A673 (cell line): Measurements from ENCODE around the gene MMP12.

ENCODE experiments used
- EZH2 ChIP-seq: fragments of 200-600 bp; sonication (generic); IDR thresholded peaks from 2 replicates; pipeline ENCODE4 v1.6.1; 2017; ENCODE audit warnings: borderline replicate concordance, low read depth, mild to moderate bottlenecking, mixed read lengths, antibody characterized with exemption, low read length; ENCODE audit not compliant: poor library complexity, severe bottlenecking
- TF ChIP-seq, protein P1 (sequence below): fragments of 300-800, 200-600 bp; sonication (generic); conservative IDR thresholded peaks from 2 replicates; pipeline ENCODE4 v1.5.1; 2017; ENCODE audit warnings: low read depth, mild to moderate bottlenecking, antibody characterized with exemption, low read length, moderate library complexity, mixed read lengths

DNA sequence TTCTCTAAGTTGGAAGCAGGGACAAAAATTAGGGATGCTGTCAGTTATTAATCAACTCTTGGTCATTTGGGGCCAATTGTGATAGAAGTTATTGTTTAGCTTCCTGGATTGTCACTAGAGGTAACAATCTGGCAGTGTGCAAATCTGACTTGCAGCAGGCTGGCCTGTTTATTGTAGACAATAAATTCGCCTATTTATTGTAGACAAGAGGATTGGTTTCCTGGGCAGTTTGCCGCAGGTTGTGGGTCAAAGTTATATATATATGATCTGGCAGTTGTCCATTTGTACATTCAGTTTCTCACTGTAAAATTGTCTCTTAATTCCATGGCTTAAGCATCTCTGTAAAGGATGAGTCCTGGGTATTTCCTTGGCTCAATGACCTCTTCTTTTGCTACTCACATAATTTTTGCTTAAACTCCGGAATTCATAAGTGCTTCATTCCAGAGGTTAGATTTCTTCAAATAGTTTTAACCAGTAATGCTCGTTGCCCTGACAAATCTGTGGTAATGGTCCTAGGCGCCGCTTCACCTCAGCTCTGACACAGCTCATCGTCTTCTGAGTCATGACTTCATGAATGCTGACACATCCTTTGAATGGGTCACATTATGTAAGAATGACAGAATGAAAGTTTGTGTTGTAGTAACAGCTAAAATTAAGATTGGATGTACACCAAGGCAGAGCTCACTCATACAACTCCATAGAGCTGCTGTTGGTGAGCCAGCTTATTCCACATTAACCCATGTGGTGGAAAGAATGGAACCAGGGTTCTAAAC, 23.6 kb downstream of the MMP12 start:
- TF ChIP-seq, protein P1, sequence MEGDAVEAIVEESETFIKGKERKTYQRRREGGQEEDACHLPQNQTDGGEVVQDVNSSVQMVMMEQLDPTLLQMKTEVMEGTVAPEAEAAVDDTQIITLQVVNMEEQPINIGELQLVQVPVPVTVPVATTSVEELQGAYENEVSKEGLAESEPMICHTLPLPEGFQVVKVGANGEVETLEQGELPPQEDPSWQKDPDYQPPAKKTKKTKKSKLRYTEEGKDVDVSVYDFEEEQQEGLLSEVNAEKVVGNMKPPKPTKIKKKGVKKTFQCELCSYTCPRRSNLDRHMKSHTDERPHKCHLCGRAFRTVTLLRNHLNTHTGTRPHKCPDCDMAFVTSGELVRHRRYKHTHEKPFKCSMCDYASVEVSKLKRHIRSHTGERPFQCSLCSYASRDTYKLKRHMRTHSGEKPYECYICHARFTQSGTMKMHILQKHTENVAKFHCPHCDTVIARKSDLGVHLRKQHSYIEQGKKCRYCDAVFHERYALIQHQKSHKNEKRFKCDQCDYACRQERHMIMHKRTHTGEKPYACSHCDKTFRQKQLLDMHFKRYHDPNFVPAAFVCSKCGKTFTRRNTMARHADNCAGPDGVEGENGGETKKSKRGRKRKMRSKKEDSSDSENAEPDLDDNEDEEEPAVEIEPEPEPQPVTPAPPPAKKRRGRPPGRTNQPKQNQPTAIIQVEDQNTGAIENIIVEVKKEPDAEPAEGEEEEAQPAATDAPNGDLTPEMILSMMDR = no peak
- TF ChIP-seq EZH2 = no peak
